GM23248 (cell line): ENCODE data around the gene TGFBR1. TPM values are rescaled to one million over a fixed set of nuclear protein-coding genes. Genes with fewer than 3 reads are reported as not detected.

Source experiments
- DNase-seq: peaks from one replicate; pipeline ENCODE4 v3.0.0-alpha.2; 2015
- H2AFZ ChIP-seq: fragments of 200-600 bp; sonication (generic); 2 replicates; pipeline ENCODE4 v1.6.1; 2016; ENCODE audit warnings: antibody characterized with exemption
- H3F3A ChIP-seq: fragments of 200-600 bp; sonication (generic); 2 replicates; pipeline ENCODE4 v1.6.1; 2016; ENCODE audit warnings: mild to moderate bottlenecking, antibody characterized with exemption, mixed run types; ENCODE audit not compliant: insufficient read depth
- H3K27ac ChIP-seq: fragments of 200-600 bp; sonication (generic); 2 replicates; pipeline ENCODE4 v1.5.1; 2016; ENCODE audit warnings: mild to moderate bottlenecking
- H3K27me3 ChIP-seq: fragments of 200-600 bp; sonication (generic); replicated peaks from 2 replicates; pipeline ENCODE4 v1.6.1; 2016; ENCODE audit warnings: mild to moderate bottlenecking; ENCODE audit not compliant: insufficient read depth
- H3K36me3 ChIP-seq: fragments of 200-600 bp; sonication (generic); 2 replicates; pipeline ENCODE4 v1.6.1; 2016; ENCODE audit warnings: low read depth, mild to moderate bottlenecking
- H3K4me1 ChIP-seq: fragments of 200-600 bp; sonication (generic); 2 replicates; pipeline ENCODE4 v1.6.1; 2016; ENCODE audit warnings: mild to moderate bottlenecking; ENCODE audit not compliant: insufficient read depth
- H3K4me2 ChIP-seq: fragments of 200-600 bp; sonication (generic); one replicate; pipeline ENCODE4 v1.6.1; 2016; ENCODE audit warnings: mild to moderate bottlenecking; ENCODE audit not compliant: unreplicated experiment
- H3K4me3 ChIP-seq: fragments of 200-600 bp; sonication (generic); 2 replicates; pipeline ENCODE4 v1.5.1; 2016; ENCODE audit warnings: mild to moderate bottlenecking
- H3K79me2 ChIP-seq: fragments of 200-600 bp; sonication (generic); 2 replicates; pipeline ENCODE4 v1.6.1; 2016; ENCODE audit warnings: mild to moderate bottlenecking; ENCODE audit not compliant: insufficient read depth
- H3K9ac ChIP-seq: fragments of 200-600 bp; sonication (generic); 2 replicates; pipeline ENCODE4 v1.6.1; 2016; ENCODE audit warnings: mild to moderate bottlenecking
- H3K9me2 ChIP-seq: fragments of 200-600 bp; sonication (generic); 2 replicates; pipeline ENCODE4 v1.6.1; 2016; ENCODE audit warnings: mixed run types, mild to moderate bottlenecking, moderate library complexity; ENCODE audit not compliant: insufficient read depth
- H3K9me3 ChIP-seq: fragments of 200-600 bp; sonication (generic); one replicate; pipeline ENCODE4 v1.6.1; 2017; ENCODE audit warnings: low read depth
- H4K20me1 ChIP-seq: fragments of 200-600 bp; sonication (generic); 2 replicates; pipeline ENCODE4 v1.6.0; 2016; ENCODE audit not compliant: insufficient read depth
- EZH2 ChIP-seq: fragments of 200-600 bp; sonication (generic); IDR thresholded peaks from 2 replicates; pipeline ENCODE4 v1.6.1; 2018; ENCODE audit warnings: antibody characterized with exemption, mild to moderate bottlenecking; ENCODE audit not compliant: insufficient read depth, poor library complexity, severe bottlenecking
- EZH2phosphoT487 ChIP-seq: fragments of 200-600 bp; sonication (generic); IDR thresholded peaks from 2 replicates; pipeline ENCODE4 v1.6.1; 2018; ENCODE audit warnings: antibody characterized with exemption, moderate library complexity, mild to moderate bottlenecking, low read depth; ENCODE audit not compliant: insufficient read depth
- WGBS, 2 experiments: methylation state at CpG; one replicate each; pipeline ENCODE4 v1.1.6; 2015 to 2017; ENCODE audit warnings: low lambda C conversion rate in 2 of 2, low coverage in 1 of 2; ENCODE audit errors: missing lambda C conversion rate in 2 of 2; 5-methylcytosine and 5-hydroxymethylcytosine counted together
- in situ Hi-C: fragments of 300-500 bp; cut with MboI; formaldehyde crosslinking; loops from 2 replicates; pipeline ENCODE4 v1.15.0; 2020
- polyA plus RNA-seq: library from polyadenylated mRNA; unstranded; fragments of >200 nt; fragmentation: Nextera tagmentation; extraction: Ambion mirVana; gene quantifications from 2 replicates; pipeline ENCODE4 v1.2.1, GENCODE V29; 2016
- total RNA-seq: library from RNA; depleted of rRNA; stranded (reverse); fragments of >200 nt; shearing (Covaris generic); gene quantifications from 2 replicates; pipeline ENCODE4 v1.2.3, GENCODE V29; 2014

TGFBR1 gene
- total and polyA plus RNA-seq, 2 experiments from 2014 or later: 46.3 to 73.9 TPM

- TF ChIP-seq EZH2: no peak
- TF ChIP-seq EZH2phosphoT487: no peak
- Histone ChIP-seq H3F3A (peaks cover 12% of the 10 kb centered on the region), H3K9me2 (no peaks in the 10 kb centered on the region), H3K9ac (no peak overlapping the region), H3K9me3 (no peaks in the 10 kb centered on the region), H3K36me3 (no peaks in the 10 kb centered on the region), H2AFZ (no peak overlapping the region), H4K20me1 (no peaks in the 10 kb centered on the region), H3K27ac (no peak overlapping the region), H3K27me3 (0 out of 2 replicates have a peak, but pooled peaks cover 11% of the 10 kb centered on the region), H3K4me3 (no peak overlapping the region), H3K4me1 (no peaks in the 10 kb centered on the region; the same call in 1 of the 2 replicates), H3K4me2 (no peak overlapping the region), H3K79me2 (no peaks in the 10 kb centered on the region)
- DNase-seq: no peak
- WGBS, 2 experiments: 68 to 81% methylated on average over 2 of the region's 2 CpGs
- in situ Hi-C loops: loop anchor here (25.0 kb wide), 1 partner anchor 1023 kb away; no protein-coding TSS in a partner anchor
Measured at GRCh38 chr9:99189186-99189585, 84.3 kb downstream of the TGFBR1 start.

- H3K27ac ChIP-seq: no peak overlapping the region
- H4K20me1 ChIP-seq: no peaks in the 10 kb centered on the region
- WGBS, 2 experiments: 61% methylated on average over 8 of the region's 8 CpGs
- H3K4me2 ChIP-seq: no peak overlapping the region
- no peaks in the 10 kb centered on the region for H3K9me3 ChIP-seq
- no peak for DNase-seq
- no peaks in the 10 kb centered on the region for H3K9me2 ChIP-seq
- no peaks in the 10 kb centered on the region; the same call in 1 of the 2 replicates for H3K4me1 ChIP-seq
- no peak overlapping the region for H2AFZ ChIP-seq
- H3K27me3 ChIP-seq: 0 out of 2 replicates have a peak, but pooled peaks cover 11% of the 10 kb centered on the region
- no peaks in the 10 kb centered on the region for H3K79me2 ChIP-seq
- no peaks in the 10 kb centered on the region for H3K36me3 ChIP-seq
- H3K9ac ChIP-seq: no peak overlapping the region
- TF ChIP-seq EZH2: no peak
- TF ChIP-seq EZH2phosphoT487: no peak
- in situ Hi-C loops: loop anchor here (25.0 kb wide), 1 partner anchor 1022 kb away; no protein-coding TSS in a partner anchor
- no peak overlapping the region for H3K4me3 ChIP-seq
- H3F3A ChIP-seq: peaks cover 12% of the 10 kb centered on the region
Measured at GRCh38 chr9:99189887-99190596, 85.1 kb downstream of the TGFBR1 start.

DNA sequence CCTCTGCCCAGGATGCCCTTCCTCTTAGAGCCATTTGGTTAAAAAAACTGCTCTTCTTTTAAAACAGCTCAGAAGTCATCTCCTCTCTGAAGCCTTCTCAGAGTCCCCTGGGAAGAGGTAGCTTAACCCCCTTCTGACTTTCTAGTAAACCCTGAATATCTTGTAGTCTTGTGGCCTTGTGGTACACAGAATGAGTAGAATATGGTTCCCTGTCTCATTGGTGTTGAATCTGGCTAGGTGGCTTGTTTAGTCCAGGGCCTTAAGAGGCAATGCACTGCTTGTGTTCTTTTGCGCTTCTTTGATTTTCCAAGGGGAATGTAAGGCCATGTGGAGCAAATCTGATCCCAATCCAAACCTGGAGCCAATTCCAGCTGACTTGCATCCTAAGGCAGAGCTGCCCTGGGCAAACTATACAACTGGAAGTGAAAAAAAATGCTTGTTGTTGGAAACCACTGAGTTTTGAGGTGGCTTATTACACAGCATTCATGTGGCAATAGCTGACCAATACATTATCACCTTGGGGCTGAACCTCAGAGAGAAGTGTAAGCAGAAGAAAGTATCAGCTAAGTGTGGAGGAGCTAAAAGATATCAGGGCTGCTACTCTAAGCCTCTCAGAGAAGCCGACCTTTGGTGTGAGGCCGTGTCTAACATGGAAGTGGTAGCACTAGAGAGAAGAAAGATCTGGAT is 85.8 kb downstream of the TGFBR1 start:
- no peaks in the 10 kb centered on the region for H3K36me3 ChIP-seq
- H3K9ac ChIP-seq: no peak overlapping the region
- no peaks in the 10 kb centered on the region for H3K79me2 ChIP-seq
- H3K4me1 ChIP-seq: no peaks in the 10 kb centered on the region; the same call in 1 of the 2 replicates
- no peak overlapping the region for H2AFZ ChIP-seq
- in situ Hi-C loops: loop anchor here (25.0 kb wide), 1 partner anchor 1022 kb away; no protein-coding TSS in a partner anchor
- H3K4me2 ChIP-seq: no peak overlapping the region
- H3K27me3 ChIP-seq: 0 out of 2 replicates have a peak, but pooled peaks cover 11% of the 10 kb centered on the region
- WGBS, 2 experiments: 74 to 86% methylated on average over 3 of the region's 3 CpGs
- no peaks in the 10 kb centered on the region for H3K9me2 ChIP-seq
- TF ChIP-seq EZH2 (no peak), EZH2phosphoT487 (no peak)
- no peak overlapping the region for H3K27ac ChIP-seq
- no peak overlapping the region for H3K4me3 ChIP-seq
- H3K9me3 ChIP-seq: no peaks in the 10 kb centered on the region
- H3F3A ChIP-seq: peaks cover 12% of the 10 kb centered on the region
- H4K20me1 ChIP-seq: no peaks in the 10 kb centered on the region
- DNase-seq: no peak

- Histone ChIP-seq H4K20me1 (no peaks in the 10 kb centered on the region), H3K9me3 (no peaks in the 10 kb centered on the region), H3K27ac (no peak overlapping the region), H3K79me2 (no peaks in the 10 kb centered on the region), H3K4me2 (no peak overlapping the region), H3K9ac (no peak overlapping the region), H3K27me3 (0 out of 2 replicates have a peak, but pooled peaks cover 7% of the 10 kb centered on the region), H3K4me3 (no peak overlapping the region), H3F3A (peaks cover 12% of the 10 kb centered on the region), H3K9me2 (no peaks in the 10 kb centered on the region), H2AFZ (no peak overlapping the region), H3K4me1 (no peaks in the 10 kb centered on the region; the same call in 1 of the 2 replicates), H3K36me3 (no peaks in the 10 kb centered on the region)
- TF ChIP-seq EZH2phosphoT487: no peak
- in situ Hi-C loops: loop anchor here (25.0 kb wide), 1 partner anchor 1019 kb away; no protein-coding TSS in a partner anchor
- 62 to 73% methylated on average over 5 of the region's 5 CpGs for WGBS, 2 experiments
- peak; percentile 51 for DNase-seq
Measured at GRCh38 chr9:99192786-99193465, 88.0 kb downstream of the TGFBR1 start.
